HepG2 (cell line): Measurements from ENCODE around the gene SGF29. TPM values are rescaled to one million over a fixed set of nuclear protein-coding genes. Genes with fewer than 3 reads are reported as not detected.
A peak's percentile ranks its signal among the peaks of the same experiment; 100 is the strongest.

Source experiments
- ATAC-seq: fragments of 200-7000 bp; cut with Tn5 transposase; 3 replicates; pipeline ENCODE4 v1.9.1; 2020; ENCODE audit warnings: mild to moderate bottlenecking, moderate library complexity
- BruUV-seq: library from RNA; stranded (reverse); fragments of 400-500 nt; replicated peaks from 2 replicates; lab custom pipeline; 2021; lab: Mats Ljungman, UMichigan
- CTCF ChIA-PET: fragments of 300-600 bp; formaldehyde crosslinking; extraction: SDS; loops from one replicate; lab custom pipeline; 2021; ENCODE audit warnings: low total read pairs, inconsistent platforms, low intra/inter-chr PET ratio; lab: Yijun Ruan, JAX
- POLR2A ChIA-PET: fragments of 350-600 bp; sonication (Branson Sonifier 250); formaldehyde crosslinking; loops from one replicate; lab custom pipeline; 2020; ENCODE audit warnings: antibody characterized with exemption, inconsistent platforms; lab: Yijun Ruan, JAX
- DNase-seq: peaks from one replicate; pipeline ENCODE4 v3.0.0-alpha.2; 2015; ENCODE audit warnings: low spot score
- FAIRE-seq: peaks from 3 replicates; lab custom pipeline; 2011; peaks lifted over from hg19 to GRCh38; lab: Jason Lieb, UNC
- H2AFZ ChIP-seq: one replicate; pipeline ENCODE4 v1.6.1; 2011; ENCODE audit warnings: low read length, inconsistent platforms
- H3K27ac ChIP-seq: fragments of 300-600 bp; 3 replicates; pipeline ENCODE4 v1.8.0; 2011; ENCODE audit warnings: mixed run types, mild to moderate bottlenecking, mixed read lengths, low read length, inconsistent platforms; ENCODE audit not compliant: insufficient read depth; ENCODE audit errors: extremely low read length
- H3K27me3 ChIP-seq, 2 experiments: fragments of 200-600 bp in 1 of 2; 2 replicates in 1 of 2; 3 replicates in 1 of 2; pipeline versions ENCODE4 v1.6.0 to v1.8.0; 2011; ENCODE audit warnings: low read length in 2 of 2, mild to moderate bottlenecking in 2 of 2, moderate library complexity in 2 of 2, inconsistent platforms in 1 of 2; ENCODE audit not compliant: insufficient read depth in 2 of 2, control insufficient read depth in 1 of 2
- H3K36me3 ChIP-seq, 2 experiments: fragments of 200-600 bp in 1 of 2; replicated peaks in 1 of 2; 2 replicates in 1 of 2; 3 replicates in 1 of 2; pipeline versions ENCODE4 v1.5.1 to v1.8.0; 2011; ENCODE audit warnings: low read length in 2 of 2, inconsistent platforms in 1 of 2; ENCODE audit not compliant: insufficient read depth in 2 of 2, control insufficient read depth in 1 of 2
- H3K4me1 ChIP-seq: 2 replicates; pipeline ENCODE4 v1.5.1; 2012; ENCODE audit warnings: low read length, inconsistent platforms; ENCODE audit not compliant: insufficient read depth
- H3K4me2 ChIP-seq: 2 replicates; pipeline ENCODE4 v1.6.0; 2011; ENCODE audit warnings: low read depth, low read length, inconsistent platforms
- H3K4me3 ChIP-seq, 3 experiments: fragments of 200-600 bp in 1 of 3; sonication (generic), shearing (Covaris generic) in 1 of 3; replicated peaks in 1 of 3; 2 replicates each; pipeline ENCODE4 v1.5.1; 2011 to 2016; ENCODE audit warnings: low read length in 3 of 3, inconsistent platforms in 2 of 3, low read depth in 2 of 3, mild to moderate bottlenecking in 2 of 3, control low read depth in 1 of 3, mixed read lengths in 1 of 3; ENCODE audit not compliant: insufficient read depth in 1 of 3
- H3K79me2 ChIP-seq: one replicate; pipeline ENCODE4 v1.6.1; 2011; ENCODE audit warnings: low read length, inconsistent platforms; ENCODE audit not compliant: insufficient read depth
- H3K9ac ChIP-seq: 2 replicates; pipeline ENCODE4 v1.6.0; 2011; ENCODE audit warnings: mild to moderate bottlenecking, low read depth, low read length, inconsistent platforms; ENCODE audit not compliant: insufficient read depth
- H3K9me3 ChIP-seq: 2 replicates; pipeline ENCODE4 v1.5.1; 2012; ENCODE audit warnings: mild to moderate bottlenecking, low read length
- H4K20me1 ChIP-seq: 2 replicates; pipeline ENCODE4 v1.6.0; 2011; ENCODE audit warnings: inconsistent platforms, mild to moderate bottlenecking, low read length, moderate library complexity; ENCODE audit not compliant: insufficient read depth
- TEAD3 ChIP-seq: optimal IDR thresholded peaks from 2 replicates; pipeline ENCODE3; 2016; ENCODE audit warnings: borderline replicate concordance
- ZBTB14 ChIP-seq: sonication (generic); formaldehyde crosslinking; IDR thresholded peaks from 2 replicates; pipeline ENCODE4 v1.4.0; 2020; ENCODE audit warnings: missing genetic modification reagents
- ZNF121 ChIP-seq: sonication (generic); formaldehyde crosslinking; IDR thresholded peaks from 2 replicates; pipeline ENCODE4 v1.5.0; 2020; ENCODE audit warnings: mild to moderate bottlenecking, missing genetic modification reagents
- ZNF879 ChIP-seq: sonication (generic); formaldehyde crosslinking; IDR thresholded peaks from 2 replicates; pipeline ENCODE4 v1.8.1; 2023; ENCODE audit warnings: missing genetic modification reagents
- ZNF883 ChIP-seq: sonication (generic); formaldehyde crosslinking; IDR thresholded peaks from 2 replicates; pipeline ENCODE4 v1.5.1; 2020; ENCODE audit warnings: mild to moderate bottlenecking, missing genetic modification reagents; ENCODE audit errors: not compliant biosample characterization
- WGBS: methylation state at CpG from one replicate; pipeline ENCODE4 v1.1.6; 2017; ENCODE audit warnings: low lambda C conversion rate; 5-methylcytosine and 5-hydroxymethylcytosine counted together
- in situ Hi-C: cut with HindIII; loops from 2 replicates; pipeline ENCODE4 v1.10.0; 2017; ENCODE audit warnings: low pct_unique_long_range_greater_than_20kb; ENCODE audit not compliant: extremely low pct_ligation_motif_present
- intact Hi-C: fragments of 100-400 bp; cut with micrococcal nuclease; formaldehyde crosslinking; loops from one replicate; pipeline ENCODE4 v1.10.0; 2022; ENCODE audit not compliant: unreplicated experiment
- polyA plus RNA-seq, 8 experiments: library from polyadenylated mRNA; depleted of rRNA in 3 of 8; stranded (reverse) in 7 of 8; unstranded in 1 of 8; fragments of >200 nt; fragmentation: Illumina TruSeq in 4 of 8; extraction: Trizol in 4 of 8; gene quantifications; 2 replicates each; pipeline versions ENCODE4 v1.2.1 to v1.2.3, GENCODE V29; 2011 to 2016; ENCODE audit warnings: low read depth in 4 of 8, missing spikeins in 1 of 8, mixed read lengths in 1 of 8; ENCODE audit not compliant: insufficient read depth in 1 of 8
- total RNA-seq, 5 experiments: library from RNA; depleted of rRNA; stranded (reverse); fragments of >200 nt; fragmentation: Illumina TruSeq; extraction: Trizol; gene quantifications; 2 replicates each; pipeline ENCODE4 v1.2.3, GENCODE V29; 2016; ENCODE audit warnings: low read depth in 1 of 5
- TF ChIP-seq, protein P1 (sequence below): sonication (generic); formaldehyde crosslinking; IDR thresholded peaks from 2 replicates; pipeline ENCODE4 v1.4.0; 2020; ENCODE audit warnings: mild to moderate bottlenecking, missing genetic modification reagents
- TF ChIP-seq, protein P2 (sequence below): sonication (generic); formaldehyde crosslinking; IDR thresholded peaks from 2 replicates; pipeline ENCODE4 v1.5.0; 2020; ENCODE audit warnings: mild to moderate bottlenecking, missing genetic modification reagents, moderate library complexity

Gene SGF29
- total and polyA plus RNA-seq, 2 of the 13 experiments (the other 11 are each of a cell fraction or from before 2014, with no cell fraction given): 5.0 to 29.4 TPM

- BruUV-seq: no TSS peak
- no peak for ATAC-seq
- H3K9me3 ChIP-seq: no peaks in the 10 kb centered on the region
- peaks cover 89% of the 10 kb centered on the region for H3K4me1 ChIP-seq
- DNase-seq: no peak
- H3K79me2 ChIP-seq: no peaks in the 10 kb centered on the region
- no peak overlapping the region for H3K9ac ChIP-seq
- H3K4me3 ChIP-seq: no peak overlapping the region
- intact Hi-C loops: no loop called here
- CTCF ChIA-PET: no interaction called here
- no peak overlapping the region for H2AFZ ChIP-seq
- H3K36me3 ChIP-seq: no peaks in the 10 kb centered on the region
- H3K27me3 ChIP-seq: no peaks in the 10 kb centered on the region
- TF ChIP-seq, protein P1, sequence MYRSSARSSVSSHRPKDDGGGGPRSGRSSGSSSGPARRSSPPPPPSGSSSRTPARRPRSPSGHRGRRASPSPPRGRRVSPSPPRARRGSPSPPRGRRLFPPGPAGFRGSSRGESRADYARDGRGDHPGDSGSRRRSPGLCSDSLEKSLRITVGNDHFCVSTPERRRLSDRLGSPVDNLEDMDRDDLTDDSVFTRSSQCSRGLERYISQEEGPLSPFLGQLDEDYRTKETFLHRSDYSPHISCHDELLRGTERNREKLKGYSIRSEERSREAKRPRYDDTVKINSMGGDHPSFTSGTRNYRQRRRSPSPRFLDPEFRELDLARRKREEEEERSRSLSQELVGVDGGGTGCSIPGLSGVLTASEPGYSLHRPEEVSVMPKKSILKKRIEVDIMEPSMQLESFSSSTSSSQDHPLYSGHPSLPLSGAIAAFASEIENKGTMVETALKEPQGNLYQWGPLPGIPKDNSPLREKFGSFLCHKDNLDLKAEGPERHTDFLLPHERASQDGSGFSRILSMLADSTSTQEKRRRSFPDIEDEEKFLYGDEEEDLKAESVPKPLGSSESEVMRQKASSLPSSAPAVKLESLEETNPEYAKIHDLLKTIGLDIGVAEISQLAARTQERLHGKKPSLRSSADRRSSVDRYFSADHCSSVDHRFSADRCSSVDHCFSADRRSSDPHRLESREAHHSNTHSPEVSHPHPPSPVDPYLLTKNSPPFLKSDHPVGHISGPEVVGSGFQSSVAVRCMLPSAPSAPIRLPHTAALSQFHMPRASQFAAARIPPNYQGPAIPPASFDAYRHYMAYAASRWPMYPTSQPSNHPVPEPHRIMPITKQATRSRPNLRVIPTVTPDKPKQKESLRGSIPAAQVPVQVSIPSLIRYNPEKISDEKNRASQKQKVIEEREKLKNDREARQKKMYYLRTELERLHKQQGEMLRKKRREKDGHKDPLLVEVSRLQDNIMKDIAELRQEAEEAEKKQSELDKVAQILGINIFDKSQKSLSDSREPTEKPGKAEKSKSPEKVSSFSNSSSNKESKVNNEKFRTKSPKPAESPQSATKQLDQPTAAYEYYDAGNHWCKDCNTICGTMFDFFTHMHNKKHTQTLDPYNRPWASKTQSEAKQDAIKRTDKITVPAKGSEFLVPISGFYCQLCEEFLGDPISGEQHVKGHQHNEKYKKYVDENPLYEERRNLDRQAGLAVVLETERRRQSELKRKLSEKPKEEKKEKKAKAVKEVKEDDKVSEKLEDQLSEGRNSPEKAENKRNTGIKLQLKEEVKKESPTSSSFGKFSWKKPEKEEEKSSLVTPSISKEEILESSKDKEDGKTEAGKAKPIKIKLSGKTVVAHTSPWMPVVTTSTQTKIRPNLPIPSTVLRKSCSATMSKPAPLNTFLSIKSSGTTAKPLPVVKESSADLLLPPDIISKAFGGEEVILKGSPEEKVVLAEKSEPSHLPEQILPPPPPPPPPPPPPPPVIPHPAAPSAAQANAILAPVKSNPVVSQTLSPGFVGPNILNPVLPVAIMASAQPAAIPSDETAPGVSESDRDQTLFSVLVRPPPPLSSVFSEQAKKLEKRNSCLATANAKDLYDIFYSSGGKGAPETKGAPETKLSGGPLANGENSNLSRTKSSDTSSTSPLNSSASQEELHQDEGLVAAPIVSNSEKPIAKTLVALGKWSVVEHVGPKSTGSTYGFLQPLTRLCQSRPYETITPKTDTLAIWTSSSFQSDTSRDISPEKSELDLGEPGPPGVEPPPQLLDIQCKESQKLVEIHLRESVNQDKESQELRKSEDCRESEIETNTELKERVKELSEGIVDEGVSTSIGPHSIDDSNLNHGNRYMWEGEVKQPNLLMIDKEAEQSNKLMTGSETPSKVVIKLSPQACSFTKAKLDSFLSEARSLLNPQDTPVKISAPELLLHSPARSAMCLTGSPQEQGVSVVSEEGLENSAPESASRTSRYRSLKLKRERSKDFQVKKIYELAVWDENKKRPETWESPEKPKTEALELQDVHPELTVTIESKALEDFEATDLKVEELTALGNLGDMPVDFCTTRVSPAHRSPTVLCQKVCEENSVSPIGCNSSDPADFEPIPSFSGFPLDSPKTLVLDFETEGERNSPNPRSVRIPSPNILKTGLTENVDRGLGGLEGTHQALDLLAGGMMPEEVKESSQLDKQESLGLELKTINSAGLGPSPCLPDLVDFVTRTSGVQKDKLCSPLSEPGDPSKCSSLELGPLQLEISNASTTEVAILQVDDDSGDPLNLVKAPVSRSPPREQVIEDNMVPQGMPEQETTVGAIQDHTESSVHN (CRISPR knock-in tag): no peak
- TF ChIP-seq, protein P2, sequence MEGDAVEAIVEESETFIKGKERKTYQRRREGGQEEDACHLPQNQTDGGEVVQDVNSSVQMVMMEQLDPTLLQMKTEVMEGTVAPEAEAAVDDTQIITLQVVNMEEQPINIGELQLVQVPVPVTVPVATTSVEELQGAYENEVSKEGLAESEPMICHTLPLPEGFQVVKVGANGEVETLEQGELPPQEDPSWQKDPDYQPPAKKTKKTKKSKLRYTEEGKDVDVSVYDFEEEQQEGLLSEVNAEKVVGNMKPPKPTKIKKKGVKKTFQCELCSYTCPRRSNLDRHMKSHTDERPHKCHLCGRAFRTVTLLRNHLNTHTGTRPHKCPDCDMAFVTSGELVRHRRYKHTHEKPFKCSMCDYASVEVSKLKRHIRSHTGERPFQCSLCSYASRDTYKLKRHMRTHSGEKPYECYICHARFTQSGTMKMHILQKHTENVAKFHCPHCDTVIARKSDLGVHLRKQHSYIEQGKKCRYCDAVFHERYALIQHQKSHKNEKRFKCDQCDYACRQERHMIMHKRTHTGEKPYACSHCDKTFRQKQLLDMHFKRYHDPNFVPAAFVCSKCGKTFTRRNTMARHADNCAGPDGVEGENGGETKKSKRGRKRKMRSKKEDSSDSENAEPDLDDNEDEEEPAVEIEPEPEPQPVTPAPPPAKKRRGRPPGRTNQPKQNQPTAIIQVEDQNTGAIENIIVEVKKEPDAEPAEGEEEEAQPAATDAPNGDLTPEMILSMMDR: peak; percentile 34; the same call in 1 of the 2 replicates
- TF ChIP-seq ZNF883 (CRISPR knock-in tag): peak; percentile 14
- peak; percentile 58 for TF ChIP-seq ZNF121 (CRISPR knock-in tag)
- TF ChIP-seq ZNF879 (CRISPR knock-in tag): no peak
- TF ChIP-seq TEAD3 (CRISPR knock-in tag): peak; percentile 16
- no peak for TF ChIP-seq ZBTB14
- FAIRE-seq: no peak
- no peak overlapping the region for H3K4me2 ChIP-seq
- POLR2A ChIA-PET: interaction anchor here (3.0 kb wide), 1 partner anchor 14 kb away, joined by 23 read pairs; the partner anchor contains the start of gene NUPR1
- in situ Hi-C loops: no loop called here
- H3K27ac ChIP-seq: peak overlapping the region; percentile 80
- no peaks in the 10 kb centered on the region for H4K20me1 ChIP-seq
- WGBS: 93% methylated on average over 5 of the region's 6 CpGs
Measured at GRCh38 chr16:28524681-28525171, 29.0 kb upstream of the SGF29 start.
